Activated CD8-positive, alpha-beta memory T cell treated with anti-CD3 and anti-CD28 coated beads, Interleukin-2, amount 50 U/mL, for 48 hours (primary cell): ENCODE results near the gene WSB2.

Experiments used
- DNase-seq: peaks from one replicate; pipeline ENCODE4 v3.0.0-alpha.2; 2020

WSB2 gene

DNA sequence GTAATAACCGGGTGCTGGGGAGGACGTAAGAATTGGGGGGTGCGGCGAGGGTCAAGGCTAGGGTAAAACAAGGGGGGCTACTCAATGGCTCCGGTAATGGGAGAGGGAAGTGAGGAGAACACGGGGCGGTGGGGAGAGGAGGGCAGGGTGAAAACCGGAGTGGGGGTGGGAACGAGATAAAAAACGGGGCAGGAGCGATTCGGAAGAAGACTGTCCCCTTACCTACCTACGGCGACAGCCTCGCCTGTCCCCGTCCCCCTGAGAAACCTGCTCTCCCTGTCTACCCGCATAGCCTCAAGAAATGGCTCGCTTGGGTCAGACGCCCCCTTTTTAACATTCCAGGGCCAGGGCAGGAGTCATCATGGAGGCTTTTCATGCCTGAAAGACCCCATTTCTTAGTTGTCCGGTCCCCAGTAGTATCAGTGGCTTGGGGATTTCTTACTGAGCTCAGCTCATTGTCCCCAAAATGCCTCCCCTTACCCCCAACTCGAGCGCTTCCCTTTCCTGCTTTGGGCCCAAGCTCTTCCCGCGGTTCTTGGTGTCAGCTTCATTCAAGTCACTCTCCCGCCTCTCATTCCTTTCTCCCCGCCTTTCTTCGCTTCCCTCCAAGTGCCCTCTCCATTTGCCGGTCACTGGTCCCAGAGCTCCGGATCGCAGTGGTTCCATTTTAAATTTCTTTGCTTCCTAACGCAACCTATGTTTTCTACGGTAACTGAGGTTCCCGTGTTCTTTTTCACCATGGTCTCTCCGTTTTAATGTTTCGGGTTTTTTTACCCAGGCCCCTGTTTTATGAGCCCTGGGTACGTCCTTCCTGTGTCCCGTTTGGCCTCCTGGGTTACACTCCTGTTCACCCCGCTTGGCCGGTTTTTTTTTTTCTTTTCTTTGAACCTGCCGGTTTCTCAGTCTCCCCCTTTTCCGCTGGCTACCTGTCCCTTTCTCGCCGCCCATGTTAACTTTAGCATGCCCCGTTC lies 1.2 kb upstream of the WSB2 start:
- no peak for DNase-seq

DNA sequence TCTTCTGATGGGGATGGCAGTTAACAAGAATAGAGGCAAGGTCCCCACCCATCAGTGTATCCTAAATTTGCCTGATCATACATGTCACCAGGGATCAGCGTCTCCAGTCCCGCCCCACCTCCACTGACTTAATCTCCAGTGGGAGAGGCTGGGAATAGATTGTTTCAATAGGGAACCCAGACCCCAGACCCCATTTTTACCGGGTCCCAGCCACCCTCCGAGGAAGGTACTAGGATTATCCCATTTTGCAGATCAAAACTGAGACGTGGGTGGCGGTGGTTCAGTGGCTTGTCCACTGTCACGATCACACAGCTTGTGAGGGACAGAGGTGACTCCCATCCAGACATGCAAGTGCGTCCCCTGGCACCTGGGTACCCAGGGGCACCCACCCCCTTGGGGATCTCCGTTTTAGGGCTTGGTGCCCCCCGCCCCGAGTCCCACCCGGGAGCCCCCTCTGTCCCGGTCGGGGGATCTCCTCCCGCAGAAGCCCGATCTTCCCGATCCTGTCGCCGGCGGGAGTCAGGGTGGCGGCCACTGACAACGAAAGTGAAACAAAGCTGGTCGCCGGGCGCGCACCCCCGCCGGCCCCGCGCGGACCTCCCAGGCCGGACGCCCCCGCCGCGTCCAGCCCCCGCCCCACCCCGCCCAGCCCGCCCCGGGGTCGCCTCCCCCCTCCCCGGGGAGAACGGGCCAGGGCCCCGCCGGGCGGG lies 523 bp downstream of the WSB2 start:
- DNase-seq: no peak

DNA sequence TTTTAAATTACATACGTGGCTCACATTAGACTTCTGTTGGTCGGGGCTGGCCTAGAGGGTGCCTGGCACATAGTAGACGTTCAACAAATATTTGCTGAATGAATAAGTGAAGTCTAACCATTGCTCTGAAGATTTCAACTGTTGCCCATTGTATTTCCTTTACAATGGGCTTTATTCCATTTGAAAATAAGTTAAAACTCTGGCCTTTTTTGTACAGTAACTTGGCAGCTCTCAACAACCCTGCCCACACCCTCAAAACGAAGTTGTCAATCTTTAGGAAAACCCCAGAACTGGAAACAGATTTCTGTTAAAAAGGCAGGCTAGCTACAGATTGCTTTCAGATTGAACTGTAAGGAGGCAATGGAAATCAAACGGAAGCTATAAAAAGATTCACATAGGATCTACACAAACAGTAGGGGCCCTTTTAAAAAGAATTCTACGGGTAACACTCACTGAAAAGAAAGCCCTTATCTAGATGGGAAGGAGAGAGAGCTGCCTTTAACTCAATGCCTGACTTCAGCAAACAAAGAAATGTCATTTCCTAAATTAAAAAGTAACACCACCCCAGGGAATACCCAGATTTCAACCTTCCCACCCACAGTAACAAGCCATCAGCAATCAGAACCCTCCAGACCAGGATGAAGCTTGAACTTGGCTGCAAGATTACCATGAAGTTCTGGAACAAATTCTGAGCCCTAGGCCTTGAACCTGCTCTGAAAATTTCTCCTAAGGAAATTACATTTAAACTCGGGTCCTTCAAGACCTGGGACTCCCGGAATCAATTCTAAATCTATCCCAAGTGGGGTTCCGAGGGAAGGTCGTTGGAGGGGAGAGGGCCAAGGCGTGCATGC lies 1.4 kb downstream of the WSB2 start:
- no peak for DNase-seq

DNA sequence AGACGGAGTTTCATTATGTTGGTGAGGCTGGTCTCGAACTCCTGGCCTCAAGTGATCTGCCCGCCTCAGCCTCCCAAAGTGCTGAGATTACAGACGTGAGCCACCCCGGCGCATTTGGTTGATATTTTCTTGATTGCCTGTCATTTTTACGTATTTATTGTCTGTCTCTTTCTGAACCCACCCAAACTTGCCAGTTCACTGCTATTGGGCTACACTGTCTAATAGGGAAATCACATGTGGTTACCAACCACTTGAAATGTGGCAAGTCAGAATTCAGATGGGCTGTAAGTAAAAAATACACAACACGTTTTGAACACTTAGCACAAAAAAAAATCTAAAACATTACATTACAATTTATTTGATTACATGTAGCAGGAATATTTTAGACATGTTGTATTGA lies 2.1 kb downstream of the WSB2 start:
- DNase-seq: no peak

DNA sequence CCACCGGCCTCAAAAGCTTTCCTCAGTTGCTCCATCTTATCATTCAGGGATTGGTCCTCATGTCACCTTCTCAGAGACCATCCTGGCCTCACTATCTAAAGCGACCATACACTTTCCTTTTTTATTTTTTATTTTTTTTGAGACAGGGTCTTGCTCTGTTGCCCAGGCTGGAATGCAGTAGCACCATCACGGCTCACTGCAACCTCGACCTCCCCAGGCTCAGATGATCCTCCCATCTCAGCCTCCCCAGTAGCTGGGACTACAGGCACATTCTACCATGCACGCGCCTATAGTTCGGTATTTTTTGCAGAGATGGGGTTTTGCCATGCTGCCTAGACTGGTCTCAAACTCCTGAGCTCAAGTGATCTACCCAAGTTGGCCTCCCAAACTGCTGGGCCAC lies 2.8 kb downstream of the WSB2 start:
- DNase-seq: no peak

GRCh38 chr12:118055865-118056773 lies 4.9 kb downstream of the WSB2 start:
- no peak for DNase-seq

DNA sequence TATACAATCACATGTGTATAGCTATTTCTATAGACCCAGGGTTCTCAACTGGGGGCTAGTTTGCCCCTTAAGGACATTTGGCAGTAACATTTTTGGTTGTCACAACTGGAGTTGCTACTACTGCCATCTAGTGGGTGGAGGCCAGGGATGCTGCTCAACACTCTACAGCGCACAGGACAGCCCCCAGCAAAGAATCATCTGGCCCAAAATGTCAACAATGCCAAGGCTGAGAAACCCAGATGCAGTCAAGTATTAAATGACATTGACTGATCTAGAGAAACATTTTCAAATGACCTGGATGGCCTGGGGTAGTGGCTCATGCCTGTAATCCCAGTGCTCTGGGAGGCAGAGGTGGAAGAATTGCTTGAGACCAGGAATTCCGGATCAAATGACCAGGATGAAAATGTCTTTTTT lies 5.8 kb downstream of the WSB2 start:
- peak; percentile 78 for DNase-seq

- no peak for DNase-seq
These were observed 7.7 kb downstream of the WSB2 start for GRCh38 chr12:118053071-118053985.

- no peak for DNase-seq
These were observed 8.5 kb downstream of the WSB2 start for GRCh38 chr12:118052324-118053070.

GRCh38 chr12:118050972-118051910 lies 9.7 kb downstream of the WSB2 start:
- no peak for DNase-seq

DNA sequence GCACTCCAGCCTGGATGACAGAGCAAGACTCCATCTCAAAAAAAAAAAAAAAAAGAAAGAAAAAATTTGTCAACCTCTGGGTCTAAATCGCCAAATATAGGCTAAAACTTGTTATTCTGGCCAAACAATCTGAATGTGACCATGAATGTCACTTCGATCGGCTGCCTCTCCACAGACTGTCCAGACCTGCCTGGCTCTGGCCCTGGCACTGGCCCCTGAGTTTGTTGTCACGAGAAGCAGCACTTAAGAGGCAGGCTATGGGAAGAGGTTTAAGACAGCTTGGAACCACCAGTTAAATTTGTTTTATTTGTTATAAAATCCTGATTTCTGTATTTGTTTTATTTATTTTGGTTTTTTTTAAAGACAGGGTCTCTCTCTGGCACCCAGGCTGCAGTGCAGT lies 14.5 kb downstream of the WSB2 start:
- DNase-seq: no peak

DNA sequence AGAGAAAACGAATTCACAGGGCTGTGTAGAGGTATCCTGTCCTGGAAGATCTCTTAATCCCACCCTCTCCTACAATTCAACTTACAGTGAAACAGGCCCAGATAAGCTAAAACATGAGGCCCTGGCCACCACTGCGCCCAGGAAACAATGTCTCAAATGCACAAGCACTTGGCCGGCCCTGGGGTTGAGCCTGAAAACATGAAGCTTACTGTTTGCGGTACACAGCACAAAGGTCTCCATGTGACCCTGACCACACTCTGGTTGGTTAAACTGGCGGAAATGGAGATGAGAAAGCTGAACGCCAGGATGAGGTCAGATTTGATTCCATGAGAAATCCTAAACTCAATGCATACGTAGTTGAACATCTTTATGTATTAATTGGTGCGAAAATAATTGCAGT lies 16.4 kb downstream of the WSB2 start:
- no peak for DNase-seq

DNA sequence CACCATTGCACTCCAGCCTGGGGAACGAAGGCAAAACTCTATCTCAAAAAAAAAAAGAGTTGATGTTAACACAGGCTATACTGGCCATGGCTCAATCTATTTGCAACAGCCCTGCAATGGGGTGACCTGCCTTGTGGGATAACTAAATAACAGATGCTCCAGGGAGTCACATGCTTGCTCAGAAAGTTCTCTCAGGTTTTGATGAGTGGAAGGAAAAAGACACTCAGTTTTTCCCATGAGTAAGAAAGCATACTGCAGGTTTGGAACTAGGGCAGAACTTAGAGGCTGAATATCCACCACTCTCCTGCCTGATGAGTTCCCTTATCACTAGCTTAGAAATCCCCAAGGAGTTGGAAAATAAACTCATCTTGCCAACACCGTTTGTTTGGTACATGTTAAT lies 16.9 kb downstream of the WSB2 start:
- DNase-seq: no peak

GRCh38 chr12:118042091-118042490 lies 18.9 kb downstream of the WSB2 start:
- DNase-seq: no peak

DNA sequence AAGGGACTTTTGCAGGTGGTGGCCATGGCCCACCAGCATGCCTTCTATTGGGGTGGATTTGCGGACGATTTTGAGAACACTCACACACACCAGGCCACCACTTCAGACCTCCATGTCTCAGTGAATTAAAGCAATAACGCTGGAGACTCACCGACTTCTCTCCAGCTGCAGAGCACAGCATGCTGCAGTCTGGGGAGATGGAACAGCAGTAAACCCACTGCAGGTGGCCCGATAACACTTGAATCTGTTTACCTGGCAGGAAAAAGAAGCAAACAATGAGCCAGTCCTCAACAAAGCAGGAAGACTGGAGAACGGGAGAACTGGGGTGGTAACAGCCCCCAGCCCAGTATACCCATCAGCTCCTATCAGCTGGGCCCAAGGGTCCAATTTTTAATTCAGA lies 22.8 kb downstream of the WSB2 start:
- DNase-seq: no peak

DNA sequence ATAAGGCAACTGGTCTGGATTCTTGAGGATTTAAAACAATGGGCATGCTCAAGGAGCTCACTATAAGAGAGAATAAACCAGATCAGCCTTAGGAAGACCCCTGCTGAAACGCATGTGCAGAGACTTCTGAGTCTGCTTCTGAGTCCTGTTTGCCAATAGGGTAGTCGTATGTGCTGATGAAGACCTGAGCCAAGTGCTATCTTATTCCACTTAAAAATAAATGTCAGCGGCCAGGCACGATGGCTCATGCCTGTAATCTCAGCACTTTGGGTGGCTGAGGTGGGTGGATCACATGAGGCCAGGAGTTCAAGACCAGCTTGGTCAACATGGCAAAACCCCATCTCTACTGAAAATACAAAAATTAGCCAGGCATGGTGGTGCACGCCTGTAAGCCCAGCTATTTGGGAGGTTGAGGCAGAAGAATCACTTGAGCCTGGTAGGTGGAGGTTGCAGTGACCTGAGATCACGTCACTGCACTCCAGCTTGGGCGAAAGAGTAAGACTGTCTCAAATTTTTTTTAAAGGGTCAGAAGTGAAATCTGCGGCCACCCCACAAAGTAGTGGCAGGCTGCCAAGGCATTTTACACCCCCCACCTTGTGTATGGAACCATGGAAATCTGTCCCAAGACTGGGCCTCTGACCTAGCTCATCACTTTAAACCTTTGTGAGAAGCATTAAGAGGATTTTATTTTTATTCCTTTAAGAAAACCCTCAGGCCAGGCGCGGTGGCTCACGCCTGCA lies 24.1 kb downstream of the WSB2 start:
- DNase-seq: no peak

DNA sequence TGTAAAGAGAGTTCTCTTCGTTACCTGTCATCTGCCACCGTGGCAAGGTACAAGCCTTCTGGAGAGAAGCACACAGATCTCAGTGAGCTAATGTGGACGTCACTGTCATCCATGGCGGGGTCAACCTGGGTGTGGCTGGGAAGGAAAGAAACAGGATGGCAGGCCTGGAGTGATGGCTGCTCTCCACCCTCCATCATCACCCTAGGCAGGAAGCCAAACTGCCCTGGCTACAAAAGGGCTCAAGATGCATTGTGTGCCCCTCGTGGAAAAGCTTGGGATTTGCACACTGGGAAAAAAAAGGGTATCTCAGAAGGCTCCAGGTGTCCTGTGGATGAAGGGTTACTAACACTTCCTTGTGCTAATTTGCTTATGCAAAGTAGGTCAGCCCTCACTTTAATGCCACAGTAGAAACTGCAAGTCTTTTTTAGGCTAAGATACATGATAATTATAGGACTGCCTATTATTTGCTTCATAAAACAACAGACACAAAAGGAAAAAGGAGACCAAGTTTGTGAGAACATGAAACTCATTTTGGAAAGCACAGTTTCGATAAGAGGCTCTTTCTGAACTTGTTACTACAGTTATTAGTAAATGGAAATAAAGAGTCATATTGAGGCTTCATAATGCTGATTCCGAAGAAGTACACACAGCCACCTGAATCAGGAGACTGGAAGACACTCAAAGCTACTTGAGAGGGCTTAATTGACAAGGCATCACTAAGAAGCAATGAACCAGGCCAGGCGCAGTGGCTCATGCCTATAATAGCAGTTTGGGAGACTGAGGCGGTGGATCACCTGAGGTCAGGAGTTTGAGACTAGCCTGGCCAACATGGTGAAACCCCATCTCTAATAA lies 25.6 kb downstream of the WSB2 start:
- no peak for DNase-seq
